PC-3 (cell line): Measurements from ENCODE around the gene TPR. TPM values are rescaled to one million over a fixed set of nuclear protein-coding genes. Genes with fewer than 3 reads are reported as not detected.

Source experiments
- ATAC-seq: fragments of 200-7000 bp; cut with Tn5 transposase; 2 replicates; pipeline ENCODE4 v1.9.1; 2020; ENCODE audit warnings: mild to moderate bottlenecking, moderate library complexity
- BruUV-seq: library from RNA; stranded (reverse); fragments of 400-500 nt; replicated peaks from 2 replicates; lab custom pipeline; 2021; lab: Mats Ljungman, UMichigan
- CTCF ChIA-PET: fragments of 300-600 bp; sonication (Branson Sonifier 250); formaldehyde crosslinking; loops from one replicate; lab custom pipeline; 2022; ENCODE audit warnings: antibody characterized with exemption; lab: Charles Lee
- POLR2A ChIA-PET: fragments of 300-600 bp; sonication (Branson Sonifier 250); formaldehyde crosslinking; loops from one replicate; lab custom pipeline; 2022; ENCODE audit warnings: antibody characterized with exemption; ENCODE audit not compliant: unreplicated experiment; lab: Charles Lee
- DNase-seq: peaks from one replicate; pipeline ENCODE4 v3.0.0-alpha.2; 2015
- H2AFZ ChIP-seq: fragments of 300-600 bp; sonication (generic); 2 replicates; pipeline ENCODE4 v1.6.0; 2016; ENCODE audit warnings: antibody characterized with exemption, low read length
- H3F3A ChIP-seq: fragments of 300-600 bp; sonication (generic); one replicate; pipeline ENCODE4 v1.6.0; 2017; ENCODE audit warnings: antibody characterized with exemption, low read length, control low read depth, mild to moderate bottlenecking; ENCODE audit not compliant: unreplicated experiment
- H3K27ac ChIP-seq: fragments of 300-600 bp; sonication (generic); 2 replicates; pipeline ENCODE4 v1.5.1; 2016; ENCODE audit warnings: mild to moderate bottlenecking, low read length
- H3K27me3 ChIP-seq: fragments of 300-600 bp; sonication (generic); 2 replicates; pipeline ENCODE4 v1.6.1; 2016; ENCODE audit warnings: low read length, mixed read lengths
- H3K36me3 ChIP-seq: fragments of 300-600 bp; sonication (generic); 2 replicates; pipeline ENCODE4 v1.6.1; 2016; ENCODE audit warnings: low read depth, mixed run types, low read length, mixed read lengths
- H3K4me1 ChIP-seq: fragments of 300-600 bp; sonication (generic); 2 replicates; pipeline ENCODE4 v1.5.1; 2016; ENCODE audit warnings: low read length; ENCODE audit not compliant: insufficient read depth
- H3K4me2 ChIP-seq: fragments of 300-600 bp; sonication (generic); 2 replicates; pipeline ENCODE4 v1.6.0; 2016; ENCODE audit warnings: low read length
- H3K4me3 ChIP-seq: fragments of 300-600 bp; sonication (generic); 2 replicates; pipeline ENCODE4 v1.5.1; 2016; ENCODE audit warnings: mild to moderate bottlenecking, low read length, mixed read lengths
- H3K79me2 ChIP-seq: fragments of 300-600 bp; sonication (generic); 2 replicates; pipeline ENCODE4 v1.6.1; 2017; ENCODE audit warnings: low read length, mixed read lengths
- H3K9ac ChIP-seq: fragments of 300-600 bp; sonication (generic); 2 replicates; pipeline ENCODE4 v1.6.0; 2016; ENCODE audit warnings: mild to moderate bottlenecking, low read length
- H3K9me2 ChIP-seq: fragments of 300-600 bp; sonication (generic); replicated peaks from 2 replicates; pipeline ENCODE4 v1.6.1; 2016; ENCODE audit warnings: mixed run types, low read length, mixed read lengths
- H3K9me3 ChIP-seq: fragments of 300-600 bp; sonication (generic); 2 replicates; pipeline ENCODE4 v1.6.1; 2016; ENCODE audit warnings: low read length, mixed read lengths
- H4K20me1 ChIP-seq: fragments of 300-600 bp; sonication (generic); 2 replicates; pipeline ENCODE4 v1.6.1; 2016; ENCODE audit warnings: low read length, mixed read lengths
- CTCF ChIP-seq: fragments of 300-600 bp; sonication (generic); conservative IDR thresholded peaks from 2 replicates; pipeline ENCODE4 v1.5.1; 2017; ENCODE audit warnings: antibody characterized with exemption, low read depth, mild to moderate bottlenecking, low read length
- EZH2 ChIP-seq: fragments of 300-600 bp; sonication (generic); IDR thresholded peaks from one replicate; pipeline ENCODE4 v1.6.1; 2017; ENCODE audit warnings: antibody characterized with exemption, mild to moderate bottlenecking, low read length; ENCODE audit not compliant: unreplicated experiment
- EZH2phosphoT487 ChIP-seq: fragments of 300-600 bp; sonication (generic); IDR thresholded peaks from 2 replicates; pipeline ENCODE4 v1.6.1; 2018; ENCODE audit warnings: mild to moderate bottlenecking, antibody characterized with exemption, low read length, borderline replicate concordance
- intact Hi-C: fragments of 100-400 bp; cut with micrococcal nuclease; formaldehyde crosslinking; loops from 2 replicates; pipeline ENCODE4 v1.9.0; 2023
- total RNA-seq: library from RNA; depleted of rRNA; stranded (reverse); fragments of >200 nt; gene quantifications from 2 replicates; pipeline ENCODE4 v1.2.3, GENCODE V29; 2014

The TPR gene
- total RNA-seq, 1 experiment from 2014 or later: 39.3 TPM

GRCh38 chr1:186421446-186421845 lies 46.4 kb upstream of the TPR start:
- no peak for TF ChIP-seq EZH2phosphoT487
- no peak for TF ChIP-seq CTCF
- TF ChIP-seq EZH2: no peak
- Histone ChIP-seq H3F3A (no peaks in the 10 kb centered on the region), H3K4me2 (no peak overlapping the region), H2AFZ (no peak overlapping the region), H3K27ac (no peak overlapping the region), H3K9me2 (no peaks in the 10 kb centered on the region), H3K4me1 (no peaks in the 10 kb centered on the region), H3K27me3 (no peaks in the 10 kb centered on the region), H3K9ac (no peak overlapping the region), H4K20me1 (no peaks in the 10 kb centered on the region), H3K79me2 (no peaks in the 10 kb centered on the region), H3K4me3 (no peak overlapping the region), H3K36me3 (peaks cover 5% of the 10 kb centered on the region; the same call in 1 of the 2 replicates), H3K9me3 (no peaks in the 10 kb centered on the region)
- BruUV-seq: no TSS peak
- ChIA-PET POLR2A (no interaction called here), CTCF (no interaction called here)
- DNase-seq: no peak
- intact Hi-C loops: no loop called here
- no peak for ATAC-seq

GRCh38 chr1:186420923-186421322 lies 45.9 kb upstream of the TPR start:
- Histone ChIP-seq H2AFZ (no peak overlapping the region), H3K79me2 (no peaks in the 10 kb centered on the region), H3K9me3 (no peaks in the 10 kb centered on the region), H3F3A (no peaks in the 10 kb centered on the region), H3K9ac (no peak overlapping the region), H4K20me1 (no peaks in the 10 kb centered on the region), H3K9me2 (no peaks in the 10 kb centered on the region), H3K36me3 (peaks cover 5% of the 10 kb centered on the region; the same call in 1 of the 2 replicates), H3K27me3 (no peaks in the 10 kb centered on the region), H3K27ac (no peak overlapping the region), H3K4me2 (no peak overlapping the region), H3K4me3 (no peak overlapping the region), H3K4me1 (no peaks in the 10 kb centered on the region)
- DNase-seq: no peak
- ATAC-seq: no peak
- CTCF ChIA-PET: no interaction called here
- intact Hi-C loops: no loop called here
- no peak for TF ChIP-seq EZH2phosphoT487
- TF ChIP-seq EZH2: no peak
- no peak for TF ChIP-seq CTCF
- POLR2A ChIA-PET: no interaction called here
- BruUV-seq: no TSS peak

GRCh38 chr1:186420311-186420710 lies 45.3 kb upstream of the TPR start:
- no peaks in the 10 kb centered on the region for H3K4me1 ChIP-seq
- no peaks in the 10 kb centered on the region for H3K79me2 ChIP-seq
- H3F3A ChIP-seq: no peaks in the 10 kb centered on the region
- POLR2A ChIA-PET: no interaction called here
- no peaks in the 10 kb centered on the region for H3K27me3 ChIP-seq
- H3K36me3 ChIP-seq: peaks cover 5% of the 10 kb centered on the region; the same call in 1 of the 2 replicates
- DNase-seq (no peak), ATAC-seq (no peak)
- intact Hi-C loops: no loop called here
- CTCF ChIA-PET: no interaction called here
- H2AFZ ChIP-seq: no peak overlapping the region
- no peak overlapping the region for H3K4me2 ChIP-seq
- no peak for TF ChIP-seq EZH2phosphoT487
- TF ChIP-seq CTCF: no peak
- TF ChIP-seq EZH2: no peak
- BruUV-seq: no TSS peak
- H3K9me3 ChIP-seq: no peaks in the 10 kb centered on the region
- H3K27ac ChIP-seq: no peak overlapping the region
- H3K9me2 ChIP-seq: no peaks in the 10 kb centered on the region
- H3K9ac ChIP-seq: no peak overlapping the region
- no peak overlapping the region for H3K4me3 ChIP-seq
- no peaks in the 10 kb centered on the region for H4K20me1 ChIP-seq
